Measurements from ENCODE around the gene BAHCC1. TPM values are rescaled to one million over a fixed set of nuclear protein-coding genes. Genes with fewer than 3 reads are reported as not detected.

BAHCC1 gene
- total RNA-seq, 1 experiment from 2014 or later = 9.9 TPM

DNA sequence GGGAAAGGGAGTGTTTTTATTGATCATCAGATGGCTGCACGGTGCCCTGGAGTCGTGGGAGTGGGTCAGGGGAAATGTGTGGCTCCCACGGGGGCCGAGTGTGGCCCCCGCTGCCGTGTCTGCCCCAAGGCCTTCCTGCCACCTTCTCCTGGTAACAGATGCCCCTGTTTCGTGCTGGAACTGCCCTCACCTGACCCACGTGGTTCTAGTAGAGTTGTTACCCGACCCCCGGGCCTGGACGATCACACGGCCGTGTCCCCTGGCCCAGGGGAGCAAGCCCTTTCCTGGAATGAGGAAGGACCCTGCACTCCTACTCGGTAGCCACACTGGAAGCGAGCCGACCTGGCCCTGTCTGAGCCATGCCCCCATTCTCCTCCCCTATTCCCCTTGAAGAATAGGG lies 79.7 kb downstream of the BAHCC1 start:
- Histone ChIP-seq H3K4me1 (ENCODE audit: insufficient read depth, low read length) (no peaks in the 10 kb centered on the region), H3K4me3 (ENCODE audit: low read length) (no peak overlapping the region), H3K4me2 (ENCODE audit: low read length) (no peak overlapping the region), H3K36me3 (ENCODE audit: low read depth, low read length) (no peaks in the 10 kb centered on the region), H4K20me1 (ENCODE audit: low read length) (no peaks in the 10 kb centered on the region), H3K27me3 (ENCODE audit: low read length) (no peaks in the 10 kb centered on the region), H3K9me2 (replicated peaks; ENCODE audit: low read length) (no peaks in the 10 kb centered on the region), H3K79me2 (ENCODE audit: low read length) (no peaks in the 10 kb centered on the region), H2AFZ (ENCODE audit: low read length) (no peak overlapping the region), H3K27ac (ENCODE audit: low read length) (no peak overlapping the region), H3K9ac (ENCODE audit: low read length) (no peak overlapping the region), H3F3A (ENCODE audit: low read length, unreplicated experiment) (no peaks in the 10 kb centered on the region), H3K9me3 (ENCODE audit: low read length) (no peaks in the 10 kb centered on the region)
- CTCF ChIA-PET = no interaction called here
- ATAC-seq (no peak), DNase-seq (no peak)
- BruUV-seq (replicated peaks) = no TSS peak
- TF ChIP-seq, protein P1, sequence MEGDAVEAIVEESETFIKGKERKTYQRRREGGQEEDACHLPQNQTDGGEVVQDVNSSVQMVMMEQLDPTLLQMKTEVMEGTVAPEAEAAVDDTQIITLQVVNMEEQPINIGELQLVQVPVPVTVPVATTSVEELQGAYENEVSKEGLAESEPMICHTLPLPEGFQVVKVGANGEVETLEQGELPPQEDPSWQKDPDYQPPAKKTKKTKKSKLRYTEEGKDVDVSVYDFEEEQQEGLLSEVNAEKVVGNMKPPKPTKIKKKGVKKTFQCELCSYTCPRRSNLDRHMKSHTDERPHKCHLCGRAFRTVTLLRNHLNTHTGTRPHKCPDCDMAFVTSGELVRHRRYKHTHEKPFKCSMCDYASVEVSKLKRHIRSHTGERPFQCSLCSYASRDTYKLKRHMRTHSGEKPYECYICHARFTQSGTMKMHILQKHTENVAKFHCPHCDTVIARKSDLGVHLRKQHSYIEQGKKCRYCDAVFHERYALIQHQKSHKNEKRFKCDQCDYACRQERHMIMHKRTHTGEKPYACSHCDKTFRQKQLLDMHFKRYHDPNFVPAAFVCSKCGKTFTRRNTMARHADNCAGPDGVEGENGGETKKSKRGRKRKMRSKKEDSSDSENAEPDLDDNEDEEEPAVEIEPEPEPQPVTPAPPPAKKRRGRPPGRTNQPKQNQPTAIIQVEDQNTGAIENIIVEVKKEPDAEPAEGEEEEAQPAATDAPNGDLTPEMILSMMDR (conservative IDR thresholded peaks at IDR 0.05; ENCODE audit: low read depth, low read length) = no peak
- TF ChIP-seq EZH2 (IDR thresholded peaks at IDR 0.05; ENCODE audit: low read length, unreplicated experiment) (no peak), EZH2phosphoT487 (IDR thresholded peaks at IDR 0.05; ENCODE audit: borderline replicate concordance, low read length) (no peak)
- intact Hi-C loops (cut with micrococcal nuclease) = no loop called here
- POLR2A ChIA-PET (ENCODE audit: unreplicated experiment) = no interaction called here

GRCh38 chr17:81476097-81476496 lies 80.8 kb downstream of the BAHCC1 start:
- POLR2A ChIA-PET (ENCODE audit: unreplicated experiment) = no interaction called here
- intact Hi-C loops (cut with micrococcal nuclease) = no loop called here

DNA sequence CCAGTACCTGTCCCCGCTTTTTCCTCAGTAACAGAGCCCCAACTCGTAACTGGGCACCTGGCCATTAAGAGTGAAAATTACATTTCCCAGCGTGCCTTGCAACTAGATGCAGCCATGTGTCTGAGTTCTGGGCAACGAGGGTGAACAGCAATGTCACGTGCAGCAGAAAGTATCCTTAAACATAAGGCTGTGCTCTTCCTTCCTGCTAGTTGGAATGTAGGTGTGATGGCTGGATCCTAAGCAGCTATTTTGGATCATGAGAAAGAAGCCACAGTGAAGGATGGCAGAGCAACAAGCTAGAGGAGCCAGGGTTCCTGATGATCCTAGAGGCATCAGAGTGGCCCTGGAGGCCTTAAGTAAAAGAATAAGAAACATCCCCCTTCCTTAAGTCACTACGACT lies 81.4 kb downstream of the BAHCC1 start:
- no peaks in the 10 kb centered on the region for H4K20me1 ChIP-seq (ENCODE audit: low read length)
- H3K9me3 ChIP-seq (ENCODE audit: low read length) = no peaks in the 10 kb centered on the region
- H3K27ac ChIP-seq (ENCODE audit: low read length) = no peak overlapping the region
- no peak overlapping the region for H3K4me2 ChIP-seq (ENCODE audit: low read length)
- intact Hi-C loops (cut with micrococcal nuclease) = no loop called here
- BruUV-seq (replicated peaks) = no TSS peak
- no peak overlapping the region for H3K9ac ChIP-seq (ENCODE audit: low read length)
- no peaks in the 10 kb centered on the region for H3K79me2 ChIP-seq (ENCODE audit: low read length)
- H2AFZ ChIP-seq (ENCODE audit: low read length) = no peak overlapping the region
- H3K4me3 ChIP-seq (ENCODE audit: low read length) = no peak overlapping the region
- POLR2A ChIA-PET (ENCODE audit: unreplicated experiment) = no interaction called here
- CTCF ChIA-PET = no interaction called here
- ATAC-seq = no peak
- TF ChIP-seq EZH2 (IDR thresholded peaks at IDR 0.05; ENCODE audit: low read length, unreplicated experiment) = no peak
- no peak for TF ChIP-seq EZH2phosphoT487 (IDR thresholded peaks at IDR 0.05; ENCODE audit: borderline replicate concordance, low read length)
- TF ChIP-seq, protein P1 (conservative IDR thresholded peaks at IDR 0.05; ENCODE audit: low read depth, low read length) = no peak
- no peaks in the 10 kb centered on the region for H3F3A ChIP-seq (ENCODE audit: low read length, unreplicated experiment)
- H3K36me3 ChIP-seq (ENCODE audit: low read depth, low read length) = no peaks in the 10 kb centered on the region
- H3K9me2 ChIP-seq (replicated peaks; ENCODE audit: low read length) = no peaks in the 10 kb centered on the region
- H3K4me1 ChIP-seq (ENCODE audit: insufficient read depth, low read length) = no peaks in the 10 kb centered on the region
- DNase-seq = no peak
- H3K27me3 ChIP-seq (ENCODE audit: low read length) = no peaks in the 10 kb centered on the region

More at GRCh38 chr17:81476097-81476496, 80.8 kb downstream of the BAHCC1 start:
- Histone ChIP-seq H3K9ac (ENCODE audit: low read length) (no peak overlapping the region), H4K20me1 (ENCODE audit: low read length) (no peaks in the 10 kb centered on the region), H3K4me2 (ENCODE audit: low read length) (no peak overlapping the region), H3K4me3 (ENCODE audit: low read length) (no peak overlapping the region), H2AFZ (ENCODE audit: low read length) (no peak overlapping the region), H3K9me2 (replicated peaks; ENCODE audit: low read length) (no peaks in the 10 kb centered on the region), H3K79me2 (ENCODE audit: low read length) (no peaks in the 10 kb centered on the region), H3F3A (ENCODE audit: low read length, unreplicated experiment) (no peaks in the 10 kb centered on the region), H3K4me1 (ENCODE audit: insufficient read depth, low read length) (no peaks in the 10 kb centered on the region), H3K36me3 (ENCODE audit: low read depth, low read length) (no peaks in the 10 kb centered on the region), H3K9me3 (ENCODE audit: low read length) (no peaks in the 10 kb centered on the region), H3K27me3 (ENCODE audit: low read length) (no peaks in the 10 kb centered on the region), H3K27ac (ENCODE audit: low read length) (no peak overlapping the region)
- DNase-seq (no peak), ATAC-seq (no peak)
- TF ChIP-seq EZH2phosphoT487 (IDR thresholded peaks at IDR 0.05; ENCODE audit: borderline replicate concordance, low read length) (no peak), EZH2 (IDR thresholded peaks at IDR 0.05; ENCODE audit: low read length, unreplicated experiment) (no peak)
- TF ChIP-seq, protein P1 (conservative IDR thresholded peaks at IDR 0.05; ENCODE audit: low read depth, low read length) = no peak
- CTCF ChIA-PET = no interaction called here
- BruUV-seq (replicated peaks) = no TSS peak
